ENCODE results near the gene WRNIP1. TPM values are rescaled to one million over a fixed set of nuclear protein-coding genes. Genes with fewer than 3 reads are reported as not detected.
A peak's percentile ranks its signal among the peaks of the same experiment; 100 is the strongest.

Gene WRNIP1
- total and polyA plus RNA-seq, 2 of the 13 experiments (the other 11 are each of a cell fraction or from before 2014, with no cell fraction given) = 77.7 to 90.3 TPM

DNA sequence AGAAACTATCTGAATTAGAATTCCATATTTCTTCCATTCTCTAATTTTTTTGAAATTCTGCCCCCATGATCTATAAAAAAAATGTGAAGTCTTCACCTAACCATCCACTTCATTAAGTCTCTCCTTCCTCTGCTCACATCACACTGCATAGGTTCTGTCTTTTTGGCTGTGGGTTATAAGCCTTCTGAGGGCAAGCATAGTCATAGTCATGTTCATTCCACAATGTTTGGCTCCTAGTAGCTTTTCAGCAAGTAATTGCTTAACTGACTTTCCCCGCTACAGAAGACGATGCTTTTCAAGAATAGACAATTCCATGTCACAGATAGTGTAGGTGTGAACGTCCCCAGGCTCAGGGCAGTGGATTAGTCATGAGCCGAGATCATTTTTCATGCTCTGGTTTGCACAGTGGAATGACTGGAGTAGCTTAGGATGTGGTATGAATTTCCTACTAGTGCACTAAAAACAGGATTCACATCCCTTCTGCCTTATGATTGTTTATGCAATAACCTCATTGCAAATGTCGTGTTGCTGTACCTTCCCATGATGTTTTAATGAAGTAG is 29.1 kb downstream of the WRNIP1 start (continued):
- TF ChIP-seq, protein P1, sequence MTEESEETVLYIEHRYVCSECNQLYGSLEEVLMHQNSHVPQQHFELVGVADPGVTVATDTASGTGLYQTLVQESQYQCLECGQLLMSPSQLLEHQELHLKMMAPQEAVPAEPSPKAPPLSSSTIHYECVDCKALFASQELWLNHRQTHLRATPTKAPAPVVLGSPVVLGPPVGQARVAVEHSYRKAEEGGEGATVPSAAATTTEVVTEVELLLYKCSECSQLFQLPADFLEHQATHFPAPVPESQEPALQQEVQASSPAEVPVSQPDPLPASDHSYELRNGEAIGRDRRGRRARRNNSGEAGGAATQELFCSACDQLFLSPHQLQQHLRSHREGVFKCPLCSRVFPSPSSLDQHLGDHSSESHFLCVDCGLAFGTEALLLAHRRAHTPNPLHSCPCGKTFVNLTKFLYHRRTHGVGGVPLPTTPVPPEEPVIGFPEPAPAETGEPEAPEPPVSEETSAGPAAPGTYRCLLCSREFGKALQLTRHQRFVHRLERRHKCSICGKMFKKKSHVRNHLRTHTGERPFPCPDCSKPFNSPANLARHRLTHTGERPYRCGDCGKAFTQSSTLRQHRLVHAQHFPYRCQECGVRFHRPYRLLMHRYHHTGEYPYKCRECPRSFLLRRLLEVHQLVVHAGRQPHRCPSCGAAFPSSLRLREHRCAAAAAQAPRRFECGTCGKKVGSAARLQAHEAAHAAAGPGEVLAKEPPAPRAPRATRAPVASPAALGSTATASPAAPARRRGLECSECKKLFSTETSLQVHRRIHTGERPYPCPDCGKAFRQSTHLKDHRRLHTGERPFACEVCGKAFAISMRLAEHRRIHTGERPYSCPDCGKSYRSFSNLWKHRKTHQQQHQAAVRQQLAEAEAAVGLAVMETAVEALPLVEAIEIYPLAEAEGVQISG (CRISPR knock-in tag; IDR thresholded peaks at IDR 0.05) = no peak
- no peak for TF ChIP-seq RARA (CRISPR knock-in tag; IDR thresholded peaks at IDR 0.05)
- TF ChIP-seq SMAD1 (CRISPR knock-in tag; IDR thresholded peaks at IDR 0.05; ENCODE audit: borderline replicate concordance, low read depth) = no peak

DNA sequence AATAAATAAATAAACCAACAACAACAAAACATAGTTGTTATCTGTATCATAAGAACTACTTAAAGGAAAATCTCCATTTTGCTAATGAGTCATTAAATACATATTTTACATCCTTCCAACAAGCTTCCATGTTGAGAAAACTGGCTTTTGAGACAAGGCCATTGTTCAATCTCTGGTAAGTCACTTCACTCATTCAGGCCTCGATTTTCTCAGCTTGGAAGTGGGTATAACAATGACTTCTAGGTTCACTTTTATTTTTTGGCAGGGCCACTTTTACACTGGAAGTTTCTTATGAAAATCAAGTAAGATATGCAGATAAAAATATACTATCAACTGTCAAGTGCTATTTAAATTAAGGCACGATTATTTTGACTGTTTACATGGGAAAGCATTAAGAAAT is 30.0 kb downstream of the WRNIP1 start:
- FAIRE-seq (no peak), DNase-seq (ENCODE audit: low spot score) (no peak), ATAC-seq (no peak)
- Histone ChIP-seq H3K9ac (ENCODE audit: insufficient read depth, low read depth, low read length) (no peak overlapping the region), H4K20me1 (ENCODE audit: insufficient read depth, low read length) (no peaks in the 10 kb centered on the region), H3K36me3 (replicated peaks in 1 of 2; ENCODE audit: control insufficient read depth in 1 of 2, insufficient read depth in 2 of 2, low read length in 2 of 2) (no peaks in the 10 kb centered on the region), H3K4me3 (replicated peaks in 1 of 3; ENCODE audit: insufficient read depth in 1 of 3, low read depth in 2 of 3, low read length in 3 of 3) (no peak overlapping the region), H3K4me1 (ENCODE audit: insufficient read depth, low read length) (peaks cover 15% of the 10 kb centered on the region; the same call in 1 of the 2 replicates), H3K27me3 (ENCODE audit: control insufficient read depth in 1 of 2, insufficient read depth in 2 of 2, low read length in 2 of 2) (no peaks in the 10 kb centered on the region), H3K4me2 (ENCODE audit: low read depth, low read length) (no peak overlapping the region), H3K9me3 (ENCODE audit: low read length) (no peaks in the 10 kb centered on the region), H3K79me2 (ENCODE audit: insufficient read depth, low read length) (no peaks in the 10 kb centered on the region), H2AFZ (ENCODE audit: low read length) (no peak overlapping the region), H3K27ac (ENCODE audit: extremely low read length, insufficient read depth, low read length) (no peak overlapping the region)
- 75% methylated on average over 2 of the region's 2 CpGs for WGBS (ENCODE audit: low lambda C conversion rate)
- BruUV-seq (replicated peaks) = no TSS peak
- CTCF ChIA-PET (ENCODE audit: low intra/inter-chr PET ratio, low total read pairs) = no interaction called here
- intact Hi-C loops (cut with micrococcal nuclease; ENCODE audit: unreplicated experiment) = no loop called here
- POLR2A ChIA-PET = interaction anchor here (1.2 kb wide), 1 partner anchor 46 kb away, joined by 3 read pairs; the partner anchor contains the start of gene SERPINB1
- in situ Hi-C loops (cut with HindIII; ENCODE audit: extremely low pct_ligation_motif_present, low pct_unique_long_range_greater_than_20kb) = loop anchor here (5.0 kb wide), 1 partner anchor 47 kb away; the partner anchor contains the start of gene SERPINB1
- peak; percentile 57; the same call in 1 of the 2 replicates for TF ChIP-seq ZNF24 (IDR thresholded peaks at IDR 0.05)
- TF ChIP-seq, protein P2, sequence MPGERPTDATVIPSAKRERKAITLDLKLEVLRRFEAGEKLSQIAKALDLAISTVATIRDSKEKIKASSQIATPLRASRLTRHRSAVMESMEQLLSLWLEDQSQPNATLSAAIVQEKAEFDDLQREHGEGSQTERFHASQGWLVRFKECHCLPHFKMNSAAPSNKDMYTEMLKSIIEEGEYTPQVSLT (CRISPR knock-in tag; IDR thresholded peaks at IDR 0.05; ENCODE audit: borderline replicate concordance, low read depth) = no peak
- TF ChIP-seq ZNF446 (CRISPR knock-in tag; IDR thresholded peaks at IDR 0.05) = no peak
- TF ChIP-seq, protein P3, sequence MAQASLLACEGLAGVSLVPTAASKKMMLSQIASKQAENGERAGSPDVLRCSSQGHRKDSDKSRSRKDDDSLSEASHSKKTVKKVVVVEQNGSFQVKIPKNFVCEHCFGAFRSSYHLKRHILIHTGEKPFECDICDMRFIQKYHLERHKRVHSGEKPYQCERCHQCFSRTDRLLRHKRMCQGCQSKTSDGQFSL (CRISPR knock-in tag; IDR thresholded peaks at IDR 0.05) = no peak
- TF ChIP-seq, protein P4, sequence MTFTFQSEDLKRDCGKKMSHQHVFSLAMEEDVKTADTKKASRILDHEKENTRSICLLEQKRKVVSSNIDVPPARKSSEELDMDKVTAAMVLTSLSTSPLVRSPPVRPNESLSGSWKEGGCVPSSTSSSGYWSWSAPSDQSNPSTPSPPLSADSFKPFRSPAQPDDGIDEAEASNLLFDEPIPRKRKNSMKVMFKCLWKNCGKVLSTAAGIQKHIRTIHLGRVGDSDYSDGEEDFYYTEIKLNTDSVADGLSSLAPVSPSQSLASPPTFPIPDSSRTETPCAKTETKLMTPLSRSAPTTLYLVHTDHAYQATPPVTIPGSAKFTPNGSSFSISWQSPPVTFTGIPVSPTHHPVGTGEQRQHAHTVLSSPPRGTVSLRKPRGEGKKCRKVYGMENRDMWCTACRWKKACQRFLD (CRISPR knock-in tag; IDR thresholded peaks at IDR 0.05; ENCODE audit: borderline replicate concordance) = no peak
- TF ChIP-seq ZNF629 (CRISPR knock-in tag; conservative IDR thresholded peaks at IDR 0.05) = peak; percentile 78

Measured in HepG2 (cell line).